DMS53 (cell line): ENCODE results near the gene PCDHA9.

Source experiments
- DNase-seq: peaks from one replicate; lab custom pipeline; 2025; lab: John Stamatoyannopoulos, UW

The PCDHA9 gene

DNA sequence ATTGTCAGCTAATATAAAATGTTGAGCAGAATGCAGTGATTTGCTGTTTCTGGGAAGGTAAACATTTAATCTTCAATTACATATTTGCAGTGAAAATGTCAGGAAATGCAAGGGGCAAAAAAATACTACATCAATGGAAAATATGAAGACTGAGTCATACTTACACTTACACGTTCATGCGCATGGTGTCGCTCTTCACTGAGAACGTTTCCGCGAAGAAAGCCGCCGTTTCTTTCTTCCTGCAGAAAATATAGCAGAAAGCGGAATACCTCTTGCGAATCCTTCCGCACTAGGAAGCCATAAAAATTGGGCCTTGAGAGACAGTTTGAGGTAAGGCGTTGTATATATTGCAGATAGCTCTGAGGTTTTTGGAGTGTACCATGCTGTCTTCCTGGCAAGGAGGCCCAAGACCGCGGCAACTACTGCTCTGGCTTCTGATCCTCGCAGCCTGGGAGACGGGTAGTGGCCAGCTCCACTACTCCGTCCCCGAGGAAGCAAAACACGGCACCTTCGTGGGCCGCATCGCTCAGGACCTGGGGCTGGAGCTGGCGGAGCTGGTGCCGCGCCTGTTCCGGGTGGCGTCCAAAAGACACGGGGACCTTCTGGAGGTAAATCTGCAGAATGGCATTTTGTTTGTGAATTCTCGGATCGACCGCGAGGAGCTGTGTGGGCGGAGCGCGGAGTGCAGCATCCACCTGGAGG lies 33.9 kb downstream of the PCDHA9 start, which contains the start of gene PCDHA13:
PCDHA13 (plus strand) TSS at position 236 of the 702 bp plus-strand sequence; CDS start at position 381, 145 bp downstream.
- DNase-seq = peak; percentile 90

DNA sequence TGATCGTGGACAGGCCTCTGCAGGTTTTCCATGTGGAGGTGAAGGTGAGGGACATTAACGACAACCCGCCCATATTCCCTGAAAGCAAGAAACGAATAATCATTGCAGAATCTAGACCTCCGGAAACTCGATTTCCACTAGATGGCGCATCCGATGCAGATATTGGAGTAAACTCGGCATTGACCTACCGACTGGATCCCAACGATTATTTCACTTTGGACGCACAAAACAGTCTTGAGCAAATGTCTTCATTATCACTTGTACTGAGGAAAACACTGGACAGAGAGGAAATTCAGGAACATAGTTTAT lies 34.4 kb downstream of the PCDHA9 start:
- peak; percentile 89 for DNase-seq

DNA sequence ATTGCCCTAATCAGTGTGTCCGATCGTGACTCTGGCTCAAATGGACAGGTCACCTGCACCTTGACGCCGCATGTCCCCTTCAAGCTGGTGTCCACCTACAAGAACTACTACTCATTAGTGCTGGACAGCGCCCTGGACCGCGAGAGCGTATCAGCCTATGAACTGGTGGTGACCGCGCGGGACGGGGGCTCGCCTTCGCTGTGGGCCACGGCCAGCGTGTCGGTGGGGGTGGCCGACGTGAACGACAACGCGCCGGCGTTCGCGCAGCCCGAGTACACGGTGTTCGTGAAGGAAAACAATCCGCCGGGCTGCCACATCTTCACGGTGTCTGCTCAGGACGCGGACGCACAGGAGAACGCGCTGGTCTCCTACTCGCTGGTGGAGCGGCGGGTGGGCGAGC lies 35.2 kb downstream of the PCDHA9 start:
- DNase-seq = no peak

DNA sequence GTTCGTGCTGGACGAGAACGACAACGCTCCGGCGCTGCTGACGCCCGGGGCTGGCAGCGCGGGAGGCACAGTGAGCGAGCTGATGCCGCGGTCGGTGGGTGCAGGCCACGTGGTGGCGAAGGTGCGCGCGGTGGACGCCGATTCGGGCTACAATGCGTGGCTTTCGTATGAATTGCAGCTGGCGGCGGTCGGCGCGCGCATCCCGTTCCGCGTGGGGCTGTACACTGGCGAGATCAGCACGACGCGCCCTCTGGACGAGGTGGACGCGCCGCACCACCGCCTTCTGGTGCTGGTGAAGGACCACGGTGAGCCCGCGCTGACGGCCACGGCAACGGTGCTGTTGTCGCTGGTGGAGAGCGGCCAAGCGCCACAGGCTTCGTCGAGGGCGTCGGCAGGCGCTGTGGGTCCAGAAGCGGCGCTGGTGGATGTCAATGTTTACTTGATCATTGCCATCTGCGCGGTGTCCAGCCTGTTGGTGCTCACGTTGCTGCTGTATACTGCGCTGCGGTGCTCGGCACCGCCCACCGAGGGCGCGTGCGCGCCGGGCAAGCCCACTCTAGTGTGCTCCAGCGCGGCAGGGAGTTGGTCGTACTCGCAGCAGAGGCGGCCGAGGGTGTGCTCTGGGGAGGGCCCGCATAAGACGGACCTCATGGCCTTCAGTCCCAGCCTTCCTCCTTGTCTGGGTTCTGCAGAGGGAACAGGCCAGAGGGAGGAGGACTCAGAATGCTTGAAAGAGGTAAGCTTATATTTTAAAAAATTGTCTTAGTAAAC lies 35.9 kb downstream of the PCDHA9 start:
- no peak for DNase-seq
